Body of pancreas (tissue), 4 donors: Measurements from ENCODE around the gene BEGAIN.

Source experiments
- CTCF ChIP-seq, 7 experiments: fragments of 450-650 bp in 4 of 7; fragments of 200-600 bp in 3 of 7; sonication (generic) in 3 of 7; IDR thresholded peaks; one replicate each; pipeline ENCODE4 v1.5.1; 2016 to 2019; ENCODE audit warnings: antibody characterized with exemption in 7 of 7
- POLR2A ChIP-seq, 3 donors: fragments of 450-650 bp; IDR thresholded peaks; one replicate each; pipeline ENCODE4 v1.6.1; 2016; ENCODE audit warnings: antibody characterized with exemption in 3 of 3, mild to moderate bottlenecking in 2 of 3

- TF ChIP-seq CTCF (IDR thresholded peaks at IDR 0.05) (no peak), POLR2A (IDR thresholded peaks at IDR 0.05) (no peak)
Measured at GRCh38 chr14:100601914-100602313, 14.7 kb upstream of the BEGAIN start.
